HG03139 (cell line): Measurements from ENCODE around the gene YWHAE.
"Not testable (repeated sequence)": the region's sequence is repeated elsewhere in the genome, so short reads cannot be mapped to it uniquely, and the experiment has no call there.

Source experiments
- ATAC-seq: cut with Tn5 transposase; IDR thresholded peaks from one replicate; pipeline ENCODE4 v1.9.1; 2021; ENCODE audit not compliant: unreplicated experiment

YWHAE gene

GRCh38 chr17:1329745-1330343 lies 70.2 kb downstream of the YWHAE start:
- ATAC-seq, result no peak

GRCh38 chr17:1328437-1328836 lies 71.6 kb downstream of the YWHAE start:
- ATAC-seq, result no peak

- ATAC-seq, result no peak
These were observed 74.3 kb downstream of the YWHAE start for GRCh38 chr17:1325766-1326165.

- no peak for ATAC-seq
These were observed 75.7 kb downstream of the YWHAE start for GRCh38 chr17:1324201-1324771.

GRCh38 chr17:1323336-1323735 lies 76.7 kb downstream of the YWHAE start:
- no peak for ATAC-seq

- ATAC-seq, result no peak
These were observed 77.5 kb downstream of the YWHAE start for GRCh38 chr17:1322480-1322879.

- no peak for ATAC-seq
These were observed 78.0 kb downstream of the YWHAE start for GRCh38 chr17:1322014-1322428.

GRCh38 chr17:1315891-1316403 lies 84.1 kb downstream of the YWHAE start:
- ATAC-seq, result no peak

GRCh38 chr17:1315409-1315808 lies 84.6 kb downstream of the YWHAE start:
- no peak for ATAC-seq

- ATAC-seq, result no peak
These were observed 86.6 kb downstream of the YWHAE start for GRCh38 chr17:1313270-1314005.

GRCh38 chr17:1312261-1312870 lies 87.7 kb downstream of the YWHAE start:
- ATAC-seq, result no peak

- not testable (repeated sequence) for ATAC-seq
These were observed 92.2 kb downstream of the YWHAE start for GRCh38 chr17:1307829-1308228.

GRCh38 chr17:1304962-1305563 lies 95.0 kb downstream of the YWHAE start:
- ATAC-seq, result no peak

GRCh38 chr17:1304522-1304921 lies 95.5 kb downstream of the YWHAE start:
- no peak for ATAC-seq

- no peak for ATAC-seq
These were observed 97.3 kb downstream of the YWHAE start for GRCh38 chr17:1302761-1303160.

- ATAC-seq, result no peak
These were observed 98.5 kb downstream of the YWHAE start for GRCh38 chr17:1301546-1301945.

GRCh38 chr17:1300371-1300905 lies 99.6 kb downstream of the YWHAE start:
- no peak for ATAC-seq

- ATAC-seq, result no peak
These were observed 100.3 kb downstream of the YWHAE start for GRCh38 chr17:1299552-1300370.

GRCh38 chr17:1298606-1299005 lies 101.4 kb downstream of the YWHAE start:
- no peak for ATAC-seq
